GM21423 (cell line): Measurements from ENCODE around the gene DCAF6.
"Not testable (repeated sequence)": the region's sequence is repeated elsewhere in the genome, so short reads cannot be mapped to it uniquely, and the experiment has no call there.

Experiments
- ATAC-seq: cut with Tn5 transposase; IDR thresholded peaks from one replicate; pipeline ENCODE4 v1.9.1; 2021; ENCODE audit warnings: mild to moderate bottlenecking, moderate library complexity; ENCODE audit not compliant: unreplicated experiment

Gene DCAF6, protein sequence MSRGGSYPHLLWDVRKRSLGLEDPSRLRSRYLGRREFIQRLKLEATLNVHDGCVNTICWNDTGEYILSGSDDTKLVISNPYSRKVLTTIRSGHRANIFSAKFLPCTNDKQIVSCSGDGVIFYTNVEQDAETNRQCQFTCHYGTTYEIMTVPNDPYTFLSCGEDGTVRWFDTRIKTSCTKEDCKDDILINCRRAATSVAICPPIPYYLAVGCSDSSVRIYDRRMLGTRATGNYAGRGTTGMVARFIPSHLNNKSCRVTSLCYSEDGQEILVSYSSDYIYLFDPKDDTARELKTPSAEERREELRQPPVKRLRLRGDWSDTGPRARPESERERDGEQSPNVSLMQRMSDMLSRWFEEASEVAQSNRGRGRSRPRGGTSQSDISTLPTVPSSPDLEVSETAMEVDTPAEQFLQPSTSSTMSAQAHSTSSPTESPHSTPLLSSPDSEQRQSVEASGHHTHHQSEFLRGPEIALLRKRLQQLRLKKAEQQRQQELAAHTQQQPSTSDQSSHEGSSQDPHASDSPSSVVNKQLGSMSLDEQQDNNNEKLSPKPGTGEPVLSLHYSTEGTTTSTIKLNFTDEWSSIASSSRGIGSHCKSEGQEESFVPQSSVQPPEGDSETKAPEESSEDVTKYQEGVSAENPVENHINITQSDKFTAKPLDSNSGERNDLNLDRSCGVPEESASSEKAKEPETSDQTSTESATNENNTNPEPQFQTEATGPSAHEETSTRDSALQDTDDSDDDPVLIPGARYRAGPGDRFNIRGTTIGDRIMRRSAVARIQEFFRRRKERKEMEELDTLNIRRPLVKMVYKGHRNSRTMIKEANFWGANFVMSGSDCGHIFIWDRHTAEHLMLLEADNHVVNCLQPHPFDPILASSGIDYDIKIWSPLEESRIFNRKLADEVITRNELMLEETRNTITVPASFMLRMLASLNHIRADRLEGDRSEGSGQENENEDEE

DNA sequence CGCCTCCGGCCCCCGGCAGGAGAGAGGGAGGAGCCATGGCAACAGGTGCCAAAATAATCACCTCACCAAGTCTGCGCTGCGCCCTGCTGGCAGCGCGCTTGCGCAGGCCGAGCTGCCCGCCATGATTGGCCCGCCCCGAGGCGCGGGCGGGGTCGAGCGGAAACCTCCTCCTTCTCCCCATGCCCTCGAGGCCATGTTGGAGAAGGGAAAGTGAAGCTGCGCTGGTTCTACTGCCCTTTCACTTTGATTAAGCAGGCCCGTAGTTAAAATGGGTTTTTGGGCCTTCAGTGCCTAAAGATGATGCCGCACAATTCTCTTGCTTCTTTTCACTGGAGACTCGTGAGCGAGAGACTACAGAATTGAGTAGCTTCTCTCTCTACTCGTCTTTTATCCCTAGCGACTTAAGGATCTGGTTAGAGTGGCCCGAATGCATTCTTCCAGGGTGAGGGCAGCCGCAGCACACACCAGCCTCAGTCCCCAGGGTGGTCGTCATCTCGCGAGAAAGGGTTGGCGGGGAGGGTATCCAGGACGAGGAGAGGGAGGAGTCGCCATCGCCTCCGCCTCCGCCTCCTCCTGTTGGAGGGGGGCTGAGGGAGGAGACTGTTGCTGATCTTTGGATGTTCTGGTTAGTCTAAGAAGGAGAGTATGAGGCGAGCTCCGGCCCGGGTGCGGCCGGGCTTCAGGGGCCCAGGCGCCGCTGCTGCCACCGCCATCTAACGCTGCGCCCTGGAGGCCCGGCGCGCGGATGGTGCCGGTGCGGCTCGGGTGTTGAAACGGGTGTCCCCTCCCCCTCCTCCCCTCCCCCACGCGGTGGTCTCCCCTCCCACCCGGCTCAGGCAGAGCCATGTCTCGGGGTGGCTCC lies at the start of gene DCAF6:
Gene DCAF6 (plus strand): TSS at position 616 of the 862 bp plus-strand sequence. CDS start 229 bp downstream, at position 845.
- peak; percentile 74 for ATAC-seq

- ATAC-seq: not testable (repeated sequence)
Measured at GRCh38 chr1:167887187-167887586, 49.3 kb upstream of the DCAF6 start.

- ATAC-seq: no peak
Measured at GRCh38 chr1:167890400-167890799, 46.1 kb upstream of the DCAF6 start.

- ATAC-seq: no peak
Measured at GRCh38 chr1:167893798-167894197, 42.7 kb upstream of the DCAF6 start.

DNA sequence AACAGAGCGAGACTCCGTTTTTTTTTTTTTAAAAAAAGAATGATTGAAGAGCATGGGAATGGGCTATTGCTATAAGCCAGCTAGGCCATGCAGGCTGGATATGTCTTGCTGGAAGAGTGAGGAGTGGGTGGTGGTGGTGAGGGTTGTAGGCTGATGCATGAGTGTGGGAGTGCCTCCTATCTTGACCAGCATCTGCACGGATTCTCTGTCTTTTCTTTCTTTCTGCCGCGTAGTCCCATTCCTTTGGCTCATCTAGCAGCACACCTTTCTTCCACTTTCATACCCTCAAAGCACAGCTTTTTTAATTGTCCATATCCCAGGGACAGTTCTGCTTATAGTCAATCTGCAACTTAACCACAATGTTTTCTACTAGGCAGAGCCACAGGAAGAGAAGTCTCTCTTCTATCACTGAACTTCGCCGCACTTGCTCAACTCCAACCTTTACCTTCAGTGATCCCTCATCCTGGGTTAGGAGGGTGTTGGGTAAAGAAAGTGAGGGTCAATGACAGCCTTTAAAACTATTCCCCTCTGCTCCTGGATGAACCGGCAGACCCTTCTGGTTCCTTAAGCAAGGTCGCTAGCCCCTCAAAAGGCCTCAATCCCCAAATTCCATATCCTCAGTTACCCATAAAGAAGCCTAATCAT lies 37.8 kb upstream of the DCAF6 start:
- no peak for ATAC-seq

- ATAC-seq: peak; percentile 87
Measured at GRCh38 chr1:167899253-167899681, 37.2 kb upstream of the DCAF6 start.

DNA sequence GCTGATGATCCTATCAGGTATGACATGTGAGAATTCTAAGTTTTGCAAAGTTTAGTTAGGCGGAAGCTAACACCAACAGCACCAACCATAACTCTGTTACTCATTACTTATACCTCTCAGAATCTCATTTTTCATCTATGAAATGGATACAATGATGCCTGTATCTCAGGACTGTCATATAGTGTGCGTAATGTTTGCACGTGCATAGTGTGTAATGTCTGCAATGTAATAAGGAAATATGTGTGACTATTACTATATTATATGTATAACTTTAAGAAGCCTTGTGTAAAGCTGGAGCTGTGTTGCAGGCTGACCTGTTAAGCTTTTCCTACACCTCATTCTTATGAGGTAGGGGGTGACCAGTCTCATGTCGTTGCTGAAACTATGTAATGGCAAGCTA lies 35.6 kb upstream of the DCAF6 start:
- no peak for ATAC-seq

DNA sequence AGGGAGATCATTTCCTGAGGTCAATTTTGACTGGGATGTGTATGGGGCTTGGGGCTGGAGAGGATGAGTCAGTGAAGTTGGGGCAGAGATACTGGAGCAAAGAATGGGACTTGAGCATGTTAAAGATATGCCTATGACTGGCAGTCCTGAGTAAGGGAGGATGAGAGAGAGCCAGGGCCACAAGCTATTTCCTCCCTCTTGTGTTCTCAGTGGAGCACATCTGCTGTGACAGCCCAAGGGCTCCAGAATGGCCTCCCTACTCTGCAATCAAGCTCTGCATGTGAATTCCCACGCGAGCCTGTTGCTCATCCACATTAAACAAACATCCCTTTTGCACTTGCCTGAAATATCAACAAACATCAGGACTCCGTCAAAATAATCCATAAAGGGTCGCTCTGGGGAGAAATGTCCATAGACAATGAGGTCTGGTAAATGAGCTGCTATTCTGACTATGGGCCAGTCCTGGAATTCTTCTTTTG lies 31.8 kb upstream of the DCAF6 start:
- ATAC-seq: no peak

DNA sequence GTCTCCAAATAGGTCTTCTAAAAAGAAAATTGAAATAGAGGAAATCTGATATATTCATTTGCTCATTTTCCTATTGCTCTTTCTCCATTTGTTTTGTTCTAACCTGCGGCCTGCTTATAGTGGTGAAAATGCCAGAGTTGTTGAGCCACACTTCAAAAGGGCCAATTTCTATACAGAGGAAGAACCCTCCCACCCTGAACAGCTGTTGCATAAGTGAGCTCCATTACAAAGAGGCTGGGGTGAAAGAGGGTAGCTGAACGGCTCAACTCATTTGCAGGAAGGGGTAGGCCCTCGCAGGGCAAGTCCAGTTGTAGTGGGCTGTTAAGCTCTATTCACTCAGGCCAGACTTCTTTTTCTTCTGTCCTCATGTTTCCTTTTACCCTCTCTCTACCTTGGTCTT lies 31.3 kb upstream of the DCAF6 start:
- no peak for ATAC-seq

- ATAC-seq: no peak
Measured at GRCh38 chr1:167905671-167906070, 30.8 kb upstream of the DCAF6 start.

DNA sequence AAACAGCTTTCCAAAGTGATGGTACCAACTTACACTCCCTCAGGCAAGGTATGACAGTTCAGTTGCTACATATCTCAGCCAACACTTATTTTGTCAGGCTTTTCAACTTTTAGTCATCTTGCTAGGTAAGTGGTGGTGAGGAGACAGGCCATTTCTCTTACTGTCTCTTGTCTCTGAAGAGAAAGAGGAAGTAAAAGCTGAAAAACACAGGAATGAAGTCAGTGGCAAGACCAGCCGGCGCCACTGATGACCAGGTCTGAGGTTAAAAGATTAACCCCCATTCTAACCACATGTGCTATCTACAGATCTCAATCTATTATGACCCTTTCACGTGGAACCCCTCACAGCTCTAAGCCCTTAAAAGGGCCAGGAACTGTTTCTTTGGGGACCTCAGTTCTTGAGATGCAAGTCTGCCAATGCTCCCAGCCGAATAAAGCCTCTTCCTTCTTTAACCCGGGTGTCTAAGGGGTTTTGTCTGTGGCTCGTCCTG lies 26.7 kb upstream of the DCAF6 start:
- ATAC-seq: no peak

- no peak for ATAC-seq
Measured at GRCh38 chr1:167910530-167910929, 26.0 kb upstream of the DCAF6 start.

DNA sequence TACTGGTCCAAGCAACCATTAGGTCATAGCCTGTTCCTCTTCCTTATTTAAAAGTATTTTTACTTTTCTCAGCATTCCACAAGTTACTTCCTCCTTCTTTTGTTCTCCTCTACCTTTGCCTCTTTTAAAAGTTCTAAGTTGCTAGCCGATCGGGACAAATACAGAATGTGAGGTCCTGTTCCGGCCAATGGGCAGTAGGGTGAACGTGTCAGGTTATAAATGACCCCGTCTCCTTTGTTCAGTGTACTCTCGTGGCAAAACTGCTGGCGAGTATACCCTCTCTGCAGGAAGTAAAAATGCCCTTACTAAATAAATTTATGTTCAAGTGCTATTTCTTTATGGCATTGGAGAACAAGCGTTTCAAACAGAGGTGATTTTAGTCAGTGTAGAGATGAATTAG lies 25.1 kb upstream of the DCAF6 start:
- no peak for ATAC-seq

DNA sequence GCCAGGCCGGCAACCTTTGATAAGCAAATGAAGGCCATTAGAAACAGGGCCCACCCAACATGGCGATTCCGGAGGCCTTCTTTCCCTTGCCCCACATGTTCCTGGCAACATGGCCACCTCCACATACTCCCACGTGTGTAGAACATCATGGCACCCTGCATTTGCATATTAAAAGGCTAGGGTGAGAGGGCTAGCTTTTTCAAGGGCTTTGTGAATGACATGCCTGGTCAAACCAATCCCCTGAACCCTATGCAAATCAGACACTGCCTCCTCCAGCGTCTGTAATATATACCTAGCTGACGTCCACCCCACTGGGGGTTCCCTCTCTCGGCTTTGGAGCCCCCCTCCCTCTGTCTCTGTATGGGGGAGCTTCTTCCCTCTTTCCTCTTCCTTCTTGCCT lies 24.2 kb upstream of the DCAF6 start:
- no peak for ATAC-seq

DNA sequence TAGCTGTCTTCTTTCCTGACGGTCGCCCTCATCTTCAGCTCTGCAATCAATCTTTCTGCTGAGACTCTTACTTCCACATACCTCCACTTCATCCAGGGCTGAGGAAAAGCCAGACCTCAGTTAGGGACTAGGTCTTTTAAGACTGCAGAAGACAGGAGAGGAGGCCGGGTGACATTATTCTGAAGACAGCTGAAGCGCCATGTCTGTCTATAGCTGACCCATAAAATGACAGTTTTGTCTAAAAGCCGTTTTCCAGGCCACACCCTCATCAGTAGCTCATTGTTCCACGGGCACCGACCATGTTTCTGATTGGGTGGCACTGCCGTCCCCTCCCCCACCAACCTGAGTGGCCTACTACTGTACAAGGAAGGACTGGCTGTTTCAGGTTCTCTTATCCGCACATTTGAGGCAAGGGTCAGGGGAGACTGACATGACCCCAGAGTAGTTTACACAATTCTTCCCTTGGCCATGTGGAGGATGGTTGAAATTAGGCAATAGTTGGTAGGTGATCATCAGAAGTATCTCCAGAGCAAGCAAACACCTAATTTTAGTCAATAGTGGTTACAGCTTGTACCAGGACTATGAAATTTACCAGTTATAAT lies 22.5 kb upstream of the DCAF6 start, which contains the start of gene ADCY10:
Gene ADCY10 (minus strand): TSS at position 240 of the 602 bp plus-strand sequence. CDS start 8,994 bp downstream, outside the sequence.
- no peak for ATAC-seq

- ATAC-seq: no peak
Measured at GRCh38 chr1:167915569-167915968, 20.9 kb upstream of the DCAF6 start.

GRCh38 chr1:167916766-167917511 lies 19.5 kb upstream of the DCAF6 start:
- no peak for ATAC-seq

GRCh38 chr1:167922023-167922422 lies 14.5 kb upstream of the DCAF6 start:
- no peak for ATAC-seq

DNA sequence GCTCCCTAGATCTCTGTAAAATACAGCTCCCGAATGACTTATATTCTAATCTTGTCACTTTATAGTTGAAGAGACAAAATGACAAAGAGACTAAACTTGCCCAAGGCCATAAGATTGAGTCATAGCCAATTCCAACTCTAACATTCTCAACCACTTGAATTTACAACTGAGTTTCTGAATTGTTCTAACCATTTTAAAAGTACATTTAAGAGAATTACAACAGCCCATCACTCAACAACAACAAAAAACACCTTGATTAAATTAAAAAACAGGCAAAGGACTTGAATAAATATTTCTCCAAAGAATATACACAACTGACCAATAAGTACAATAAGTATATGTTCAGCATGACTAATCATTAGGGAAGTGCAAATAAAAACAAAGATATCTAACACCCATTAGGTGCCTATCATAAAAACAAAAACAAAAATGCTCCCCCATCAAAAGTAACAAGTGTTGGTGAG lies 13.8 kb upstream of the DCAF6 start:
- ATAC-seq: no peak
